Measurements from ENCODE around the gene KANK2. TPM values are rescaled to one million over a fixed set of nuclear protein-coding genes. Genes with fewer than 3 reads are reported as not detected.

Gene KANK2
- total RNA-seq, 1 experiment from 2014 or later: 27.8 TPM

- Mint-ChIP-seq H3K36me3 (ENCODE audit: insufficient read depth, unreplicated experiment) (peaks cover 11% of the 10 kb centered on the region), H3K9me3 (ENCODE audit: low read depth, unreplicated experiment) (no peaks in the 10 kb centered on the region), H3K4me1 (ENCODE audit: low read depth, unreplicated experiment) (no peaks in the 10 kb centered on the region), H3K27ac (ENCODE audit: unreplicated experiment) (no peak overlapping the region), H3K4me3 (ENCODE audit: low read depth, unreplicated experiment) (no peak overlapping the region), H3K27me3 (ENCODE audit: unreplicated experiment) (no peaks in the 10 kb centered on the region)
- TF ChIP-seq CTCF (IDR thresholded peaks at IDR 0.05; ENCODE audit: unreplicated experiment): no peak
- no peak for DNase-seq
- intact Hi-C loops (cut with micrococcal nuclease; ENCODE audit: unreplicated experiment): no loop called here
- CTCF ChIA-PET: no interaction called here
- no TSS peak for BruUV-seq (replicated peaks)
These were observed 2.4 kb downstream of the KANK2 start for GRCh38 chr19:11194656-11195558.

- Mint-ChIP-seq H3K36me3 (ENCODE audit: insufficient read depth, unreplicated experiment) (peaks cover 11% of the 10 kb centered on the region), H3K27me3 (ENCODE audit: unreplicated experiment) (no peaks in the 10 kb centered on the region), H3K9me3 (ENCODE audit: low read depth, unreplicated experiment) (no peaks in the 10 kb centered on the region), H3K27ac (ENCODE audit: unreplicated experiment) (no peak overlapping the region), H3K4me1 (ENCODE audit: low read depth, unreplicated experiment) (no peaks in the 10 kb centered on the region), H3K4me3 (ENCODE audit: low read depth, unreplicated experiment) (no peak overlapping the region)
- DNase-seq: no peak
- intact Hi-C loops (cut with micrococcal nuclease; ENCODE audit: unreplicated experiment): no loop called here
- CTCF ChIA-PET: no interaction called here
- no peak for TF ChIP-seq CTCF (IDR thresholded peaks at IDR 0.05; ENCODE audit: unreplicated experiment)
- BruUV-seq (replicated peaks): no TSS peak
These were observed 3.2 kb downstream of the KANK2 start for GRCh38 chr19:11194173-11194572.

GRCh38 chr19:11192957-11193939 lies 4.1 kb downstream of the KANK2 start:
- Mint-ChIP-seq H3K36me3 (ENCODE audit: insufficient read depth, unreplicated experiment) (peaks cover 11% of the 10 kb centered on the region), H3K27me3 (ENCODE audit: unreplicated experiment) (no peaks in the 10 kb centered on the region), H3K4me1 (ENCODE audit: low read depth, unreplicated experiment) (no peaks in the 10 kb centered on the region), H3K4me3 (ENCODE audit: low read depth, unreplicated experiment) (no peak overlapping the region), H3K27ac (ENCODE audit: unreplicated experiment) (no peak overlapping the region), H3K9me3 (ENCODE audit: low read depth, unreplicated experiment) (no peaks in the 10 kb centered on the region)
- BruUV-seq (replicated peaks): no TSS peak
- DNase-seq: no peak
- TF ChIP-seq CTCF (IDR thresholded peaks at IDR 0.05; ENCODE audit: unreplicated experiment): no peak
- intact Hi-C loops (cut with micrococcal nuclease; ENCODE audit: unreplicated experiment): no loop called here
- CTCF ChIA-PET: no interaction called here

GRCh38 chr19:11191934-11192333 lies 5.4 kb downstream of the KANK2 start:
- H3K4me1 Mint-ChIP-seq (ENCODE audit: low read depth, unreplicated experiment): no peaks in the 10 kb centered on the region
- BruUV-seq (replicated peaks): no TSS peak
- intact Hi-C loops (cut with micrococcal nuclease; ENCODE audit: unreplicated experiment): no loop called here
- no peak for DNase-seq
- peaks cover 7% of the 10 kb centered on the region for H3K36me3 Mint-ChIP-seq (ENCODE audit: insufficient read depth, unreplicated experiment)
- no peak for TF ChIP-seq CTCF (IDR thresholded peaks at IDR 0.05; ENCODE audit: unreplicated experiment)
- no peak overlapping the region for H3K27ac Mint-ChIP-seq (ENCODE audit: unreplicated experiment)
- CTCF ChIA-PET: no interaction called here
- no peaks in the 10 kb centered on the region for H3K9me3 Mint-ChIP-seq (ENCODE audit: low read depth, unreplicated experiment)
- no peak overlapping the region for H3K4me3 Mint-ChIP-seq (ENCODE audit: low read depth, unreplicated experiment)
- no peaks in the 10 kb centered on the region for H3K27me3 Mint-ChIP-seq (ENCODE audit: unreplicated experiment)
